Measurements from ENCODE around the gene IMP3.
"Not testable (repeated sequence)": the region's sequence is repeated elsewhere in the genome, so short reads cannot be mapped to it uniquely, and the experiment has no call there.

IMP3 gene

DNA sequence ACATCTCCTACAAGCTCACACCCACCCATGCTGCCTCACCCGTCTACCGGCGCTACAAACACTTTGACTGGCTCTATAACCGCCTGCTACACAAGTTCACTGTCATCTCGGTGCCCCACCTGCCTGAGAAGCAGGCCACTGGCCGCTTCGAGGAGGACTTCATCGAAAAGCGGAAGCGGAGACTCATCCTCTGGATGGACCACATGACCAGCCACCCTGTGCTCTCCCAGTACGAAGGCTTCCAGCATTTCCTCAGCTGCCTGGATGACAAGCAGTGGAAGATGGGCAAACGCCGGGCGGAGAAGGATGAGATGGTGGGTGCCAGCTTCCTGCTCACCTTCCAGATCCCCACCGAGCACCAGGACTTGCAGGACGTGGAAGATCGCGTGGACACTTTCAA is 9.8 kb upstream of the IMP3 start:
- no peak for DNase-seq

DNA sequence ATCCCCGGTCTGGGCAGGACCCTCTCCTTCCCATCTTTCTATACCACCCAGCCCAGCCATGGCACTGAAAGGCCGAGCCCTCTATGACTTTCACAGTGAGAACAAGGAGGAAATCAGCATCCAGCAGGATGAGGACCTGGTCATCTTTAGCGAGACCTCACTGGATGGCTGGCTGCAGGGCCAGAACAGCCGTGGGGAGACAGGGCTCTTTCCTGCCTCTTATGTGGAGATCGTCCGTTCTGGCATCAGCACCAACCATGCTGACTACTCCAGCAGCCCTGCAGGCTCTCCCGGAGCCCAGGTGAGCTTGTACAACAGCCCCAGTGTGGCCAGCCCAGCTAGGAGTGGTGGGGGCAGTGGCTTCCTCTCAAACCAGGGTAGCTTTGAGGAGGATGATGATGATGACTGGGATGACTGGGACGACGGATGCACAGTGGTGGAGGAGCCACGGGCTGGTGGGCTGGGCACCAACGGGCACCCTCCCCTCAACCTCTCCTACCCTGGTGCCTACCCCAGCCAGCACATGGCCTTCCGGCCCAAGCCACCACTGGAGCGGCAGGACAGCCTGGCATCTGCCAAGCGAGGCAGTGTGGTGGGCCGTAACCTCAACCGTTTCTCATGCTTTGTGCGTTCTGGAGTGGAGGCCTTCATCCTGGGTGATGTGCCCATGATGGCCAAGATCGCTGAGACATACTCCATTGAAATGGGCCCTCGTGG is 9.2 kb upstream of the IMP3 start:
- no peak for DNase-seq

DNA sequence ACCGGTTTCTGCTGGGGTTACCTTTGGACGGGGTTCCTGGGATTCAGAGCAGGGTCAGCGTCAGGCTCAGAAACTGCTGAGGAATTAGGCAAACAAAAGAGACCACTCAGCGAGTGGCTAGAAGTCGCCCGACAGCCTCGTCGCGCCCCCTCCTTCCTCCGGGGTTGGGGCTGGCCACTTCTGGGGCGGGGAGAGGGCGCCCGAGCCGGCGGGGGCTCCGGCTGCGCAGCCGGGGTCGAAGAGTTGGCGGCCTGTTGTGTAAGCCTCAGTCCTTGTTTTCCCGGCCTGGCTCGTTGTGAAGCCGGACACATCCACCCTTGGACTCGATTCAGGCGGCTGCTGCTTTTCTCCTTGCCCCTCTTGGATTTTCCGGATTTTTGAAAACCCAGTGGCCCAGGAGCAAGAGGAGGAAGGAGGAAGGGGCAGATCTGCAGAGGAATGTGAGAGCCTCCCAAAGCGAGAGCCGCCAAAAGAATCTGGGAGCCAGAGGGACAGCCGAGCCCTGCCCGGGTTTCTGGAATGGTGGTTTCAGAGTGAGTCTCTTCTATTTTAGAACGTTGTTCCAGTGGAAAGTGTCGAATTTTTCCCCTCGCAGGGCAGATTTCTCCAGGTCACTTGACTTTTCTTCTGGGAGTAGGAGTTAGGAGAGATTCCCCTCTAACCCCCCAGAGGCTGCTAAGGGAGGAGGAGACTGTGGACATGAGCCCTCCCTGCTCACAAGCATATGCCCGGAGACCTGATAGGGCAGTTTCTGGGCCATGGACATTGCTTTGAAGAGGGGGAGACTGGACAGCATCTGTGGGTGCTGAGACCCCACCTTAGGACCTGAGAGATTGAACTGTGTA is 8.4 kb upstream of the IMP3 start:
- no peak for DNase-seq

DNA sequence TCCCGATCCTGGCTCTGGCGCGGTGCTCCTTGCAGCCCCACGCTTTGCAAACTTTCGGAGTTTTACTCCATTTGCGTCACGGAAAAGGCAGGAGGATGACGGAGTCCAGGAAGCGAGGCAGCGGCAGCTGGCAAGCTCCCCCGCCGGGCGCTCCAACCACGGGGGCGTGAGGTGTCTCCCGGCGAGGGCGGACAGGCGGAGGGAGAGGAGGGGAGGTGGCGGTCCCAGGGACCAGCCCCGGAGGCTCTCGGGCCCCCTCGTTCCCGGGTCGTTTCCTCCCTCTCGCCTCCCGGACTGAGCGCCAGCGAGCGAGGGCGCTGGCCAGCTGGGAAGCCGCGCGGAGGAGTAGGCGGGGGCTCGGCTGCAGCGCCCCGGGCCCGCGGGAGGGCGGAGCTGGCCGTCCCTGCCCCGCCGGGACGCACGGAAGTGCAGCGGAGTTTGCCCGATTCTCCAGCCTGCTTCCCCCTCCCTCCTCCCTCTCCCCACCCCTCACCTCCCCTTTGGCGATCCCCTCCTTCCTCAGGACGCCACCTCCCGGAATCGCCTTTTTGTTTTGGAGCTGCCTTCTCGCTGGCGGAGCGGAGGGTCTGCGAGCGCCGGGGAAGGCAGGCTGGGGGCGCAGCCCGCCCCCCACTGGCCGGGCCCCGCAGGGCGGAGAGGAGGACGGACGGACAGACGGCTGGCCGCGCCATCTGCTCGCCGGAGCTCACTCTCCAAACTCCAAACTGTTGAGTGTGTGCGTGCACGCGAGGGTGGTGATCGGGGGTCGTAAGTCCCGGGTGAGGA is 7.5 kb upstream of the IMP3 start, which contains the start of gene SNX33:
Gene SNX33, plus strand, starts transcription at position 543 of the 786 bp plus-strand sequence. CDS start 1,191 bp downstream, outside the sequence.
- DNase-seq: peak; percentile 80

DNA sequence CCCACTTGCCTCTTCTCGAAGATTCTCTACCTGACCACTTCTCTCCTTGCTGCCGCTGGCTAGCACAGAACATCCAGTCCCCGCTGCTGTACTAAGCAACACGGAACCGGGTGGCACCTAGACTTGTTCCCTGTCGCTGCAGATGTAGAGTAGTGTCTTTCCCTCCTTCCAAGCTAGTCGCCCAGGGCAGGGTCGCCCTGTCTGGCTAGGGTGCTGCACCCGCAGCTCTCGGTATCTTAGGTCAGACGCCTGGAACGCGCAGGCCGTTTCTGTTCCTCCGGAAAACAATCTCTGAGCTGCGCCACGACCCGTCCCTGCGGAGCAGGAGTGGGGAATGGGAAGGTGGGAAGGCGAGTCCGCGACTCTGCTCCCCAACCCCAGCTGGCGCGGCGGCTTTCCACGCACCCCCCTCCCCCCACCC is 6.9 kb upstream of the IMP3 start:
- DNase-seq: peak; percentile 60

DNA sequence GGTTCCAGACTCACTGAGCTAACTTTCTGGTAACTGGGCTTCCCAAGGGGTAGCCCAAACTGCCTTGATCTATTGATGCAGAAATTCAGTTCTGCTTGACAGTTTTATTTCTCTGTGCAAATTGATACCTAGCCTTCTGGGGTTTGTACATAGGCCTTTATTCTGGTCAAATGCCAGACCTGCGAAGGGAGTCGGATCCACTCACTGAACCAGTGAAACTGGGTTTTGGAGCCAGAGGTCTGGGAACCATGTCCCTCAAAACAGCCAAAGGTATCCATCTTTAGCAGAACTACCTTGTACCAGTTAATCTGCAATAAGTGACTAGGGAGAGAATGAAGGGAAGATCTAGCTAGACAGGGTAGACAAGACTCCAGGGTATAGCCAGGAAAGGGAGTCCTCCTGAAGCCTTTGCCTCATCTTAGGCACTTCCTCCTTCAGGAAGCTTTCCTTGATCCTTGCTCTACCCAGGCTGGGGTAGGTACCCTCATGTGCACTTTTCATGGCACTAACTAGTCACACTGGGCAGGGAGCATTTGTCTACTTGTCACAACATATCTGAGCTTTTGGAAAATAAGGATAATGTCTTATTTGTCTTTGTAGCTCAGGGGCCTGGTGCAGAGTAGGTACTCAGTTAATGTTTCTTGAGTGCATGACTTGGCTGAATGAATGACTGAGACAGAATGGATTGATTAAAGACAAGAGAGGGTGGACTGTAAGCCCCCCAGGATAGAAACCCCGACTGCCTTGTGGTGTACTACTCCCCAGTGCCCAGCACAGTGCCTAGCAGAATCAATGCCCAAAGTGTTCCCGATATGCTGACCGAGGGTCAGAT is 6.3 kb upstream of the IMP3 start:
- no peak for DNase-seq

DNA sequence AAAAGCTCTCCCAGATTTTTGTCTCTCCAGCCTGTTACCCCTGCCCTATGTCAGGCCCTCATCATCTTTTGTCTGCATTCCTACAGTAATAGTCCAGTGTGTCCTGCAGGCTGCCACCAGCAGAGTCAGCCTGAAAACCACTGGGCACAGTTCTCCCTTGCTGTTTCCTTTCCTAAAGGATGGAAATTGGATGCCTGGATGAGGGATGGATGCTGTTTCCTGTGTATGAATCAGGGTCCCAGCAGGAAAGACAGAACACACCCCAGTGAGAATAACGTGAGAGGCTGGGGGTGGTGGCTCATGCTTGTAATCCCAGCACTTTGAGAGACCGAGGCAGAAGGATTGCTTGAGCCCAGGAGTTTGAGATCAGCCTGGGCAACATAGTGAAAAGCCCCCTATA is 4.4 kb upstream of the IMP3 start:
- no peak for DNase-seq

DNA sequence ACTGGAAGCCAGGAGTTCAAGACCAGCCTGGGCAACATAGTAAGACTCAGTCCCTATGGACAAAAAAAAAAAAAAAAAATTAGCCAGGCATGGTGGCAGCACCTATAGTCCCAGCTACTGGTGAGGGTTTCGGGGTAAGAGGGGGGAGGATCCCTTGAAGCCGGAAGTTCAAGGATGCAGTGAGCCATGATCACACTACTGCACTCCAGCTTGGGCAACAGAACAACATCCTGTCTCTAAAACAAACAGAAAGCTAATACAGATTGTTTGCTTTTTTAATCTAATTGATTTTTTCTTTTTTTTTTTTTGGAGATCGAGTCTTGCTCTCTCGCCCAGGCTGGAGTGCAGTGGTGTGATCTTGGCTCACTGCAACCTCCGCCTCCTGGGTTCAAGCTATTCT is 1.6 kb upstream of the IMP3 start:
- DNase-seq: no peak

DNA sequence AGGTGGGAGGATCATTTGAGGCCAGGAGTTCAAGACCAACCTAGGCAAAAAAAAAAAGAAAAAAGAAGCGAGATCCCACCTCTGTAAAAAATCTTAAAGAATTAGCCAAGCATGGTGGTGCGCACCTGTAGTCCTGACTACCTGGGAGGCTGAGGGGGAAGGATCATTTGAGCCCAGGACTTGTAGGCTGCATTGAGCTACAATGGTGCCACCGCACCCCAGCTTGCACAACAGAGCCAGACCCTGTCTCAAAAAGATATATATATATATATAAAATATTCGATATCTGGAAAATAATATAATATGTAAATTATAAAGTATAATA is 1.1 kb upstream of the IMP3 start:
- no peak for DNase-seq

DNA sequence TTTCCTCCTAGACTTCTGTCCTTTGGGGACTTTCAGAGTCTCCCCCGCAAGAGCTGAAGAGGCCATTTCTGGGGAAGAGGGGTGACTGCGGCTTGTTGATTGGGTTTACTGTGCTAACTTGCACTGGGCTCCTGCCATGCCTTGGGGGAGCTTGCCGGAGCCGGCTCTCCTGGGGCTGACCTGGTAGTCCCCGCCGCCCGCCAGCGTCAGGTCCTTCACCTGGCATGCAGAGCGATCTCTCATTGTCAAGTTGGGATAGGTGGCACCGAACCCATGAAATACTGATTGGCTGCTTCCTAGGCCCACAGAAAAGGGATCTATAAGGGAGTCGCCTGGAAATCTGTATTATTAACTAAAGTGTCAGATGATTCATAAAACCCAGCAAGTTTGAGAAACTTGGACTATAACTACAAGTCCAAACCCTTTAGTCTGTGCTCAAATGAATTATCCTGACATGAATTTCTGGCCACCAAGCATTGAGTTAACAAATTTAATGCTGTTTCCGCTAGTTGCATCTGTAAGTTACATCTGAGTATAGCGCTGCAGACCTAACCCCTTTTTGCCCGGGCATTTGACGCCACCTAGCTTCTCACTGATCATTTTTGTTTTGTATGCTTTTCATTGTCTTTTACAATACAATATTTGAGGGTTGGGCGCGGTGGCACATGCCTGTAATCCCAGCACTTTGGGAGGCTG is 607 bp upstream of the IMP3 start:
- DNase-seq: peak; percentile 86

DNA sequence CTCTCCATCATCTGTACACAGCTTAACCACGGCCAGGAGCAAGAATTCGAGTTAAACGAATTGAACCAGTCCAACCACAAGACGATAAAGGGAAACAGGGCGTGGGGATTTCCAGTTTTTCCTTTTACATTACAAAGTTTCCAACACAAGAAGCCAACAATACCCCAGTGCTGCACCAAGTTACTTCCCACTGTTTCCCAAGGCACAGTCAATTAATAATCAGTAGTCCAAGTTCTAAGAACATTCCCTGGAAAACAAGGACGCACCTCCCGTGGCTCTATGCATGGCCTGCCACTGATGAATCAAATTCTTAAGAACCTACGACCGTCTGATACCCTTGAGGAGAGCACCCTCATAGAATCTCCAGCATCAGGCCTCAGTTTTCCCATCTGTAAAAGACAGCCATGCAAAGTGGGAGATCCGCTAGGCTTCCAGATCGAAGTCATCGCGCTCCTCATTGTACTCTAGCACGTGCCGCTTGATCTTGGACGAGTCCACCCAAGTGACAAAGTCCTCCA is 774 bp downstream of the IMP3 start:
- no peak for DNase-seq

DNA sequence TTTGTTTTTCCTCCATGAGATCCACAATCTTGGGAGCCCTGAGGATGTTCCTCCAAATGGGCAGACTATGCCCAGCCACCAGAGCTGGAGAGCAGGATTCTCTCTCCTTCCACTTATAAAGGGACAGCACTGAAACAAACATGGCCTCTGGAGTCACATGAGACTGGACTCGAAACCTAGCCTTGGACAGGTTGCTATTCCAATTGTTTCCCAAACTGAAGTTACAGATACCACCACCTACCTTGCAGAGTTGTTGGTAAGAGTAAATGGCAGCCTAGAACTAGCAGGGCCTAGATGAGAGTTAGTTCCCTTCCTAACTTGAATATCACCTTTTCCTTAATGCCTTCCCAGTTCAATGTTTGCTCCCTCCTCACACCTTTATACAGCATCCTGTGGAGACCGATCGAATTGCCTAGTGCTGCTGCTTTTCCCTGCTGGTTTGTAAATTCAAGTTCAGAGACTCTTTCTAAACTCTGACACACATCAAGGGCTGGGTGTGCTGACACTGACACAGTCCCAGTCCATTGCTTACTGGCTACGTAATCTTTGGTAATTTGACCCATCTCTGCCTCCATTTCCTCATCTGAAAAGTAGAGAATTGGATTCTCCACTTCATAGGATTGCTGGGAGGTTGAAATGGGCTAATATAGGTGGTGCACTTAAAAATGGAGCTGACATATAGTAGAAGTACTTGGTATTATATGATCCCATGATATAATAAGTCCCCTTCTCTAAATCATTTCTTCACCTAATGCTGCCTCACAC is 2.6 kb downstream of the IMP3 start:
- no peak for DNase-seq

DNA sequence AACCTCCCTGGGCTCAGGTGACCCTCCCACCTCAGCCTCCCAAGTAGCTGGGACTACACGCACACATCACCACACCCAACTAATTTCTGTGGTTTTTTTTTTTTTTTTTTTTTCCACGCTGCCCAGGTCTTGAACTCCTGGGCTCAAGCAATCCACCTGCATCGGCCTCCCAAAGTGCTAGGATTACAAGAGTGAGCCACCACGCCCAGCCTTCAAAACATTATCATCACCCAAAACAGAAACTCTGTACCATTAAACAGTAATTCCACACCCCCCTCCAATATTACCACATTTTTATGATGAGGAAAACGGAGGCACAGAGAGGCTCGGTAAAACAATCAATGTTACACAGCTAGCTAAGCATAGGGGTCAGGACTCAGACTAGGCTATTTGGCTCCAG is 4.0 kb downstream of the IMP3 start:
- DNase-seq: no peak

DNA sequence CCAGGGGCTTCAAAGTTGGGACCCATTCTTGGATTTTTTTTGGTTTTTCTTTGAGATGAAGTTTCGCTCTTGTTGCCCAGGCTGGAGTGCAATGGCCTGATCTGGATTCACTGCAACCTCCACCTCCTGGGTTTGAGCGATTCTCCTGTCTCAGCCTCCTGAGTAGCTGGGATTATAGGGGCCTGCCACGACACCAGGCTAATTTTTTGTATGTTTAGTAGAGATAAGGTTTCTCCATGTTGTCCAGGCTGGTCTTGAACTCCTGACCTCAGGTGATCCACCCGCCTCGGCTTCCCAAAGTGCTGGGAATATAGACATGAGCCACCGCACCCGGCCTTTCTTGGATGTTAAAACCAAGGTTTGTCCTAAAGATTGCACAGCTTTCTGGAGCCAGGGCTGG is 6.1 kb downstream of the IMP3 start:
- not testable (repeated sequence) for DNase-seq

DNA sequence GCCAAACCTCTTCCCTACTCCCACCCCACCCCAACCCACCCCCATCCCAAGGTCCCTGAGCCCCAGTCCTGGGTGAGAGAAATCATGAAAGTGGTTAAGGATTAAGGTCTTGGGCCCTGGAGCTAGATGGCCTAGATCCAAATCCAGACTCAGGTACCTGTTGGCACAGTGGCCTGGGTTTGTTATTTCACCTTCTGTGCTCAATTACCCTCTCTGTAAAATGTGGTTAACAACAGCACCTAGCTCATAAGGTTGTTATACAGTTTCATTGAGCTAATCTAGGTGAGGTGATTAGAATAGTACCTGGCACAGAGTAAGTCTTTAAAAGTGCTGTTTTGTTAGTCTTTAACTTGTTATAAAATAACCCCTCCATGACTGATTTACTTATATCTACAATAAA is 8.1 kb downstream of the IMP3 start:
- DNase-seq: no peak

DNA sequence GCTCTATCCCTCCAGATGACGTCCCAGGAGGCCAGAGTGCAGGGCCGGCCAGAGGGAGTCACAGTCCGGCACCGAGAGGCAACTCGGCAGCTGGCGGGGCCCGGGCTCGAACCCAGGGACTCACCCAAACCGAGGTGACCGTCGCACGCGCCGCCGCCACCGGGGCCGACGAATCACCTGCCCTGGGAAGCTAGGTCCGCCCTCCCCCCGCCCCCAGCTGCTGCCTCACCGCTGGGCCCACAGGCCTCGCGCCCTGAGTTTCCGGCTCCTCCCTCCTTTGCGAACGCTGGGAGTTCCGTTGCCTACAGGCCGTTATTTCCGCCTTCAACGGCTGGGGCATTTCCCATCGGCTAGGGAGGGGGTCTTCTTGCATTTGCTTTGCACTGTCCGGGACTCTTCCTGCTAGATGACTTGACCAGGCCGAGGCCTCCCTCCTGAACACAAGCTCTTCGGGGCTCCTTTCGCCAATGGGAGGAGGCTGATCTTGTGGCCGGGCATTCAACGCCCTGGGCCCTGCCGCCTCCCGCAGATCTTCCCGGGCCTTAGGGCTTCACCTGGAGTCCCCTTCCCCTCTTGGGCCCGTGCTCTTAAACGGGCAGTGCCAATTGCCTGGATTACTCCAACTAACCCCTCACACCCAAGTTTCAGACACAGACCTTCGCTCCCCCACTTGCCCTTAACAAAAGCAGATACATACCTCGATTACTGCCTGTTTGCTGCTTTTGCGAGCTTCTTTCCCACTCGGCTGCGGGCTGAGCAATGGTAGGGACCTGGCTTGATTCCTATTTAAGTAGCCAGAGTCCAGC is 14.3 kb downstream of the IMP3 start, which contains the start of gene SNUPN:
Gene SNUPN, minus strand, starts transcription at position 184 of the 806 bp plus-strand sequence. CDS start 4,674 bp downstream, outside the sequence.
- DNase-seq: peak; percentile 96

DNA sequence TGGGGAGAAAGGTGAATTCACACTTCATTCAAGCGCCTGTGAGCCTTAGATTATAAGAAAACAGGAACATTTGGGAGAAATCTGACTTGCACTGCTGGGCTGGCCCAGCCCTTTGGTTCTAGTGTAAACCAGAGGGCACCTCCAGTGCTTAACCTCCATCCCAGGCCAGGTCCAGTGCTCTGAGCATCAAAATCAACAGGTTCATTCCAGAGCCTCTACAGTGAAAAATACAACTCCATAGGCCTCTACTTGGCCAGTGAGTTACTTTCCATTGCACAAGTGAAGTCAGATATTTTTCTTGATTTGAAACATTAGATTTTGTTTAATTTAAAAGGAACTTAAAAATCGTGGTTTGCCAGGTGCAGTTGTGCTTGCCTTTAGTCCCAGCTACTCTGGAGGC is 17.5 kb downstream of the IMP3 start:
- no peak for DNase-seq

DNA sequence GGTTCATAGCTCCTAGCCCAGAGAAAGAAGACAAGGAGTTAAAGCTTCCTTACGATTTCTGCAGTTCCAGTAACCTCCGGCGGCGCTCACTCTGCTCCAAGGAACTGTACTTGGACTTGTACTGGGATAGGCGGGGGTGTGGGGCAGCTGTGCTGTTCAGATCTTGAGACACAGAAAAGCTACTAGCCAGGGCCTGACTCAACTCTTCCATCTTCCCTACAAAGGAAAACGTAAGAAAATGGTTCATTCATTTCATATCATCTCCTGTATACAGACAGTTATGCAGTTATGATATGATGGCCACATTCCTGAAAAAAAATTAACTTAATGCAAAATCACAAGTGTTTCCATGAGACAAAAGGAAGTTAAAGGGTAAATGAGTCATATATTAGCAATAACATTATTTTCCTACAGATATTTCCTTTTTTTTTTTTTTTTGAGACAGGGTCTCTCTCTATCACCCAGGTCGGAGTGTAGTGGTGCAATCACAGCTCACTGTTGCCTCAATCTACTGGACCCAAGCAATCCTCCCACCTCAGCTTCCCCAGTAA is 19.1 kb downstream of the IMP3 start:
- no peak for DNase-seq

DNA sequence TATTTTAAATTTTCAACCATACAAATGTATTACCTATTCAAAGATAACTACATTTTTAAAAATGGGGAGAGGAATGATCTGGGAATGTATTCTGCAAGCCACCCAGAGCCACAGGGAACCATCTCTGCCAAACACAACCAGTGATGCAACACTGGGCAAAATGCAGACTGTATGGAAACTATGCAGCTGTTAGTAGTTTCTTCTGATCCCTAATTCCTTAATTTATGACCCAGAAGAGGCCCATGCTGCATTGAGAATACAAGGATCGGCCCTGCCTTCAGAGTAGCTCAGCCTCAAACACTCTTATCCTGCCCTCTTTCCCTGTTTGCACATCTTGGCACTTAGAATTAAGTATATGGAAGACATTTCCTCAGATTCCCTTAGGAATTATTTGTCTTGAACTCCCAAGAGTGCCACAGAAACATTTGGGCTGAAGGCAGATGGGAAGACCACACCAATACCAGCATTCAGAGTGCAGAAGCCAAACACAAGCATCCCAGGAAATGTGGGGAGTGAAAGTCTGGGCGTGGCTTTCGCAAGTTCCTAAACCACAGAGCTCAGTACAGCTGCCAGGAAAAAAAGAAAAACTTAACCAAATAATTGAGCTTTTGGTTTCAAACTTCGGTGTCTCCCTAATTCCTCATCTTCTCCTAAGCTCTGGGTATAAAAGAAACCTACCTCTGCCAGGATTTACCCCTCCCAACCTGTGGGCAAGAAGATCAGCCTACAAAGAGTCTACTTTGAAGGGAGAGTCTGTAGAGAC is 19.8 kb downstream of the IMP3 start:
- no peak for DNase-seq
